Neuronal stem cell (in vitro differentiated cells): ENCODE results near the gene ANKRD17.
A peak's percentile ranks its signal among the peaks of the same experiment; 100 is the strongest.

ENCODE experiments used
- DNase-seq: peaks from one replicate; pipeline ENCODE4 v3.0.0-alpha.2; 2013; ENCODE audit warnings: low spot score
- H2AFZ ChIP-seq: one replicate; pipeline ENCODE4 v1.6.1; 2013; ENCODE audit warnings: mild to moderate bottlenecking, low read length, inconsistent platforms
- H2AK5ac ChIP-seq: 2 replicates; pipeline ENCODE4 v1.6.1; 2013; ENCODE audit warnings: low read depth, mild to moderate bottlenecking, inconsistent platforms, low read length, moderate library complexity, mixed read lengths
- H2BK120ac ChIP-seq: 2 replicates; pipeline ENCODE4 v1.6.1; 2013; ENCODE audit warnings: low read depth, mild to moderate bottlenecking, inconsistent platforms, low read length, moderate library complexity, mixed read lengths
- H2BK12ac ChIP-seq: one replicate; pipeline ENCODE4 v1.6.1; 2013; ENCODE audit warnings: low read length, inconsistent platforms
- H2BK15ac ChIP-seq: 2 replicates; pipeline ENCODE4 v1.6.1; 2013; ENCODE audit warnings: mild to moderate bottlenecking, low read length, inconsistent platforms, mixed read lengths
- H2BK5ac ChIP-seq: one replicate; pipeline ENCODE4 v1.6.1; 2013; ENCODE audit warnings: inconsistent platforms, mild to moderate bottlenecking, low read length, moderate library complexity
- H3K14ac ChIP-seq: one replicate; pipeline ENCODE4 v1.6.1; 2013; ENCODE audit warnings: low read length, inconsistent platforms
- H3K18ac ChIP-seq: 2 replicates; pipeline ENCODE4 v1.6.1; 2013; ENCODE audit warnings: low read length, inconsistent platforms
- H3K23ac ChIP-seq: 2 replicates; pipeline ENCODE4 v1.6.1; 2013; ENCODE audit warnings: low read depth, mild to moderate bottlenecking, mixed read lengths, low read length, inconsistent platforms; ENCODE audit not compliant: poor library complexity
- H3K27ac ChIP-seq: replicated peaks from 3 replicates; pipeline ENCODE4 v1.5.1; 2013; ENCODE audit warnings: low read length, inconsistent platforms
- H3K27me3 ChIP-seq, 3 experiments: 2 replicates each; pipeline ENCODE4 v1.6.1; 2013; ENCODE audit warnings: low read length in 3 of 3, mild to moderate bottlenecking in 2 of 3, inconsistent platforms in 1 of 3, low read depth in 1 of 3, mixed read lengths in 1 of 3, moderate library complexity in 1 of 3; ENCODE audit not compliant: control insufficient read depth in 3 of 3, insufficient read depth in 3 of 3
- H3K36me3 ChIP-seq, 2 donors: replicated peaks in 1 of 2; 2 replicates each; pipeline ENCODE4 v1.6.1; 2013; ENCODE audit warnings: low read length in 2 of 2; ENCODE audit not compliant: control insufficient read depth in 2 of 2, insufficient read depth in 2 of 2
- H3K4ac ChIP-seq: 2 replicates; pipeline ENCODE4 v1.6.1; 2013; ENCODE audit warnings: inconsistent platforms, mild to moderate bottlenecking, low read length, moderate library complexity
- H3K4me1 ChIP-seq, 2 donors: 1 replicate in 1 of 2; 2 replicates in 1 of 2; pipeline ENCODE4 v1.6.1; 2013; ENCODE audit warnings: low read length in 2 of 2, low read depth in 1 of 2; ENCODE audit not compliant: control insufficient read depth in 2 of 2, insufficient read depth in 1 of 2
- H3K4me2 ChIP-seq: one replicate; pipeline ENCODE4 v1.6.1; 2013; ENCODE audit warnings: mild to moderate bottlenecking, low read length, inconsistent platforms; ENCODE audit not compliant: insufficient read depth, poor library complexity, severe bottlenecking
- H3K4me3 ChIP-seq, 2 donors: 2 replicates each; pipeline ENCODE4 v1.5.1; 2013; ENCODE audit warnings: low read length in 2 of 2, mild to moderate bottlenecking in 2 of 2, inconsistent platforms in 1 of 2, moderate library complexity in 1 of 2
- H3K79me1 ChIP-seq: one replicate; pipeline ENCODE4 v1.6.1; 2013; ENCODE audit warnings: low read depth, mild to moderate bottlenecking, inconsistent platforms, low read length, moderate library complexity
- H3K9ac ChIP-seq: one replicate; pipeline ENCODE4 v1.6.1; 2013; ENCODE audit warnings: mild to moderate bottlenecking, low read depth, low read length, inconsistent platforms; ENCODE audit not compliant: poor library complexity
- H3K9me3 ChIP-seq, 2 donors: replicated peaks in 1 of 2; 2 replicates each; pipeline versions ENCODE3 to v1.6.1; 2013; ENCODE audit warnings: low read length in 2 of 2, mild to moderate bottlenecking in 2 of 2, inconsistent platforms in 1 of 2, low read depth in 1 of 2, mixed read lengths in 1 of 2, moderate library complexity in 1 of 2; ENCODE audit not compliant: control insufficient read depth in 2 of 2, insufficient read depth in 1 of 2
- H4K8ac ChIP-seq: one replicate; pipeline ENCODE4 v1.6.1; 2013; ENCODE audit warnings: low read depth, mild to moderate bottlenecking, inconsistent platforms, low read length, moderate library complexity
- H4K91ac ChIP-seq: one replicate; pipeline ENCODE4 v1.6.1; 2013; ENCODE audit warnings: low read length, low read depth, mild to moderate bottlenecking, inconsistent platforms; ENCODE audit not compliant: poor library complexity
- WGBS, 2 donors: extraction: QIAGEN DNeasy Blood & Tissue Kit; methylation state at CpG; one replicate each; pipeline ENCODE4 v1.1.7; 2013; ENCODE audit warnings: missing lambda C conversion rate in 2 of 2, mixed read lengths in 1 of 2; ENCODE audit not compliant: insufficient read length in 2 of 2, insufficient replicate concordance in 1 of 2; ENCODE audit errors: extremely low coverage in 2 of 2; 5-methylcytosine and 5-hydroxymethylcytosine counted together

Gene ANKRD17

DNA sequence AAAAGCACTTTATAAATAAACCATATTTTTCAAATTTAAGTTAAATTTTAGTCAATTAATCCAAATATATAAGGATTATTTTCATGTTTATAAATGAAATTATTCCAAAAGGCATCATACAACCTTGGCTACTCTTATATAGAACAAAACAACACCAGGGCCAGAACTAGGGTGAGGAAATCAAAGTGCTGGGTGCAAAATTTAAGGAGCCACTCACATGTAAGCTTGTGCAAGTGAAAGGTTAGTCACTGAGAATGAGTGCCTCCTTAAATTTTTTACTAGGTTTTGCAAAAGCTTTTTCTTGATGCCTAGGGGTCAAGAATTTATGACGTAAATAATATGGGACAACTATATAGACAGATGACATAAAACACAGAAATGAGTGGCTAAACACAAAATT lies 105.7 kb downstream of the ANKRD17 start:
- no peaks in the 10 kb centered on the region for H3K27me3 ChIP-seq
- H2BK120ac ChIP-seq = no peak overlapping the region
- H3K4me3 ChIP-seq = no peak overlapping the region
- H4K8ac ChIP-seq = no peak overlapping the region
- no peak overlapping the region for H2BK12ac ChIP-seq
- no peak overlapping the region for H2AFZ ChIP-seq
- no peak overlapping the region for H3K4me2 ChIP-seq
- no peak overlapping the region for H3K14ac ChIP-seq
- peaks cover 15 to 93% of the 10 kb centered on the region in 2 donors for H3K36me3 ChIP-seq
- H3K79me1 ChIP-seq = no peaks in the 10 kb centered on the region
- no CpG with 5 or more reads among the region's 1 CpG for WGBS, 2 donors
- H2BK5ac ChIP-seq = no peak overlapping the region
- no peak overlapping the region for H2AK5ac ChIP-seq
- H3K9me3 ChIP-seq = no peaks in the 10 kb centered on the region
- H3K18ac ChIP-seq = no peak overlapping the region
- H4K91ac ChIP-seq = no peak overlapping the region
- H3K27ac ChIP-seq = no peak overlapping the region
- no peak overlapping the region for H3K23ac ChIP-seq
- no peak overlapping the region for H2BK15ac ChIP-seq
- no peak overlapping the region for H3K9ac ChIP-seq
- no peaks in the 10 kb centered on the region for H3K4me1 ChIP-seq
- H3K4ac ChIP-seq = no peak overlapping the region
- no peak for DNase-seq

DNA sequence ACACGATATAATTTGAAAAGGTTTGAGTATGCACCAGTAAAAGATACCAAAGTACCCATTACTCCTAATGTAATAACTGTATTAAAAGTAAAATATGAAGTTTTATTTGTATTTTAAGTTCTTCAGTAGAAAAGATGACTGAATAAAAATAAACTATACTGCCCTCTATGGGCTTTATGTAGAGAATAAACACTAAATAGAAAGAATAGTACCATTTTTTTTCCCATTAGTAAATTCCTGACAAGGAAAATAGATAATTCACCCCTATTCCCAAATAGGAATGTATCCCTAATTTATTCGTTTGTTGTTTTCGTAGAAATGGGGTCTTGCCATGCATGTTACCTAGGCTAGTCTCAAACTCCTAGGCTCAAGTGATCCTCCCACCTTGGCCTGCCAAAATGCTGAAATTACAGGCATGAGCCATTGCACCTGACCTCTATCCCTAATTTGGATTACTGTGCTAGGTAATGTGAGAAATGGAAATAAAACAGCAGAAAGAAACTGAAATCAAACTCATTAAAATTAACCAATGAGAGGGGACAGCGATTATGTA lies 115.5 kb downstream of the ANKRD17 start:
- H3K18ac ChIP-seq = no peak overlapping the region

DNA sequence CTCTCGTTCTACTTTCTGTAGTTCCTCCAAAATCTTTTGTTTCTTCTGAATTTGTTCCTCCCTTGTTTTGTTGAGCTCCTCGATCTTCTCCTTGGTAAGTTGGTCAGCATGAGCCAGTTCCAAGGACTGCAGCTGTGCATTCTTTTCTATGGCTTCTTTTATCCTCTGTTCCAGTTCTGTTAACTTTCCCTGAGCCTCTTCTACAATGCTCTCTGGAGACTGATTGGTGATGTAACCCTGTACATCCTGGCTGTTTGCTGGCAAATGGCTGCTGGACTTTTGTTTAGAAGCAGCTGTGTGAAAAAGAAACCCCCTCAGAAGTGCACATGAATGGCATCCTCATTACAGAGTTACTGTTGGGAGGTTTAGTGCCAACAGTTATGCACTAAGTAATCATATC lies 118.6 kb downstream of the ANKRD17 start:
- no peak overlapping the region for H3K23ac ChIP-seq
- H2AFZ ChIP-seq = no peak overlapping the region
- peak; percentile 59 for DNase-seq
- H3K36me3 ChIP-seq = peaks cover 4 to 93% of the 10 kb centered on the region in 2 donors
- H2BK5ac ChIP-seq = no peak overlapping the region
- H3K4me3 ChIP-seq = no peak overlapping the region
- H2BK120ac ChIP-seq = no peak overlapping the region
- H3K27me3 ChIP-seq = no peaks in the 10 kb centered on the region
- H2BK15ac ChIP-seq = no peak overlapping the region
- no peak overlapping the region for H3K14ac ChIP-seq
- no peak overlapping the region for H3K9ac ChIP-seq
- H2BK12ac ChIP-seq = no peak overlapping the region
- no peaks in the 10 kb centered on the region for H3K9me3 ChIP-seq
- H3K4me1 ChIP-seq = peaks cover 4 to 14% of the 10 kb centered on the region in 2 donors
- H3K4me2 ChIP-seq = no peak overlapping the region
- H4K8ac ChIP-seq = no peak overlapping the region
- no peak overlapping the region for H3K18ac ChIP-seq
- H4K91ac ChIP-seq = no peak overlapping the region
- no peak overlapping the region for H2AK5ac ChIP-seq
- H3K27ac ChIP-seq = peak overlapping the region; percentile 88
- no CpG with 5 or more reads among the region's 2 CpGs for WGBS, 2 donors
- H3K4ac ChIP-seq = no peak overlapping the region
- H3K79me1 ChIP-seq = no peaks in the 10 kb centered on the region

More for the DNA sequence above, 115.5 kb downstream of the ANKRD17 start:
- Histone ChIP-seq H3K23ac (no peak overlapping the region), H3K9me3 (no peaks in the 10 kb centered on the region), H3K27me3 (no peaks in the 10 kb centered on the region), H2BK120ac (no peak overlapping the region), H3K4me1 (peaks cover 4 to 14% of the 10 kb centered on the region in 2 donors), H2BK5ac (no peak overlapping the region), H3K9ac (no peak overlapping the region), H2AFZ (no peak overlapping the region), H3K79me1 (no peaks in the 10 kb centered on the region), H3K4ac (no peak overlapping the region), H2BK15ac (no peak overlapping the region), H4K91ac (no peak overlapping the region), H3K27ac (no peak overlapping the region), H3K14ac (no peak overlapping the region), H3K36me3 (peaks cover 2 to 94% of the 10 kb centered on the region in 2 donors), H4K8ac (no peak overlapping the region), H3K4me3 (no peak overlapping the region), H2BK12ac (no peak overlapping the region), H3K4me2 (no peak overlapping the region), H2AK5ac (no peak overlapping the region)
- DNase-seq = no peak
- WGBS, 2 donors = 100% methylated on average over 1 of the region's 4 CpGs; no CpG with 5 or more reads in 1 of the 2 donors

DNA sequence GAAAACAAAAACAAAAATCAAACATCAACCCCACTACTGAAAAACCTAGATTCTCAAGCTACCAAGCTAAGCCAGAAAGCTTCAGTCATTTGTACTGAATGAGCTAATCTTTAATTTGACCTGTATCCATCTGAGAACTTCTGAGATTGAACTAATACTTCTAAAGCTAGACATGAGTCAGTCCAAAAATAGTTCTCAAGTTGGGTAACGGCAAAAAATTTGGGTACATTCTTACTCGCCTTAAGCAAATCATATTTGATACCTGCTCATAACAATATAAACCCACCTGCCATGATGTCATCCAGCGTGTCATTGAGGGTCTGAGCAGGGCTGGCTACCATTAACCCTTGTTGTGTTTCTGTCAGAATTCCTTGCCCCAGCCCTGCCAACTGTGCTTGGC lies 119.4 kb downstream of the ANKRD17 start:
- Histone ChIP-seq H3K36me3 (peaks cover 5 to 93% of the 10 kb centered on the region in 2 donors), H2BK5ac (no peak overlapping the region), H2BK12ac (no peak overlapping the region), H3K18ac (peak overlapping the region; percentile 79), H3K27ac (peak overlapping the region; percentile 88), H4K91ac (no peak overlapping the region), H4K8ac (no peak overlapping the region), H3K4ac (no peak overlapping the region), H3K23ac (no peak overlapping the region), H3K9ac (no peak overlapping the region), H3K9me3 (no peaks in the 10 kb centered on the region), H2BK120ac (no peak overlapping the region), H3K14ac (no peak overlapping the region), H3K4me2 (no peak overlapping the region), H3K4me1 (peaks cover 4 to 14% of the 10 kb centered on the region in 2 donors), H3K4me3 (no peak overlapping the region), H2BK15ac (peak overlapping the region; percentile 50), H2AFZ (no peak overlapping the region), H2AK5ac (no peak overlapping the region), H3K79me1 (no peaks in the 10 kb centered on the region), H3K27me3 (no peaks in the 10 kb centered on the region)
- DNase-seq = no peak
- WGBS, 2 donors = no CpG with 5 or more reads among the region's 3 CpGs
